ENCODE results near the gene FAM204A. TPM values are rescaled to one million over a fixed set of nuclear protein-coding genes. Genes with fewer than 3 reads are reported as not detected.

Gene FAM204A
- total and polyA plus RNA-seq, 5 experiments from 2014 or later: 63.8 to 152 (median 86.4) TPM

GRCh38 chr10:118254654-118255053 is 87.5 kb downstream of the FAM204A start:
- ATAC-seq (no peak), DNase-seq (no peak)
- no peaks in the 10 kb centered on the region for H3K9me3 Mint-ChIP-seq
- H3K4me1 Mint-ChIP-seq: no peaks in the 10 kb centered on the region
- H3K36me3 Mint-ChIP-seq: no peaks in the 10 kb centered on the region
- peaks cover 14 to 56% (median 36%) of the 10 kb centered on the region in 5 donors for H3K27me3 Mint-ChIP-seq
- POLR2A ChIA-PET: no interaction called here
- H3K27ac Mint-ChIP-seq: no peak overlapping the region
- no peak overlapping the region for H3K4me3 Mint-ChIP-seq

GRCh38 chr10:118253397-118253796 is 88.7 kb downstream of the FAM204A start:
- H3K4me1 Mint-ChIP-seq: no peaks in the 10 kb centered on the region
- H3K27me3 Mint-ChIP-seq: peaks cover 22 to 59% (median 43%) of the 10 kb centered on the region in 5 donors
- DNase-seq (no peak), ATAC-seq (no peak)
- H3K36me3 Mint-ChIP-seq: no peaks in the 10 kb centered on the region
- POLR2A ChIA-PET: no interaction called here
- no peak overlapping the region for H3K4me3 Mint-ChIP-seq
- no peak overlapping the region for H3K27ac Mint-ChIP-seq
- H3K9me3 Mint-ChIP-seq: no peaks in the 10 kb centered on the region

- POLR2A ChIA-PET: no interaction called here
- no peak for DNase-seq
- H3K4me1 Mint-ChIP-seq: peaks cover 0 to 2% (median 0%) of the 10 kb centered on the region in 4 donors
- H3K27ac Mint-ChIP-seq: no peak overlapping the region
- no peak overlapping the region for H3K4me3 Mint-ChIP-seq
- no peaks in the 10 kb centered on the region for H3K36me3 Mint-ChIP-seq
- peaks cover 24 to 72% (median 47%) of the 10 kb centered on the region in 5 donors for H3K27me3 Mint-ChIP-seq
- no peak for ATAC-seq
- no peaks in the 10 kb centered on the region for H3K9me3 Mint-ChIP-seq
Observed at GRCh38 chr10:118251791-118252190, 90.3 kb downstream of the FAM204A start.

- H3K27ac Mint-ChIP-seq: no peak overlapping the region
- DNase-seq: no peak
- no peak overlapping the region for H3K4me3 Mint-ChIP-seq
- no peaks in the 10 kb centered on the region for H3K9me3 Mint-ChIP-seq
- no peaks in the 10 kb centered on the region for H3K36me3 Mint-ChIP-seq
- ATAC-seq: no peak
- peaks cover 23 to 75% (median 49%) of the 10 kb centered on the region in 5 donors for H3K27me3 Mint-ChIP-seq
- POLR2A ChIA-PET: no interaction called here
- H3K4me1 Mint-ChIP-seq: peaks cover 0 to 5% (median 0%) of the 10 kb centered on the region in 4 donors
Observed at GRCh38 chr10:118249714-118250113, 92.4 kb downstream of the FAM204A start.

Data from naive thymus-derived CD8-positive, alpha-beta T cell (primary cell).